Astrocyte (in vitro differentiated cells and primary cell): Measurements from ENCODE around the gene MMEL1. TPM values are rescaled to one million over a fixed set of nuclear protein-coding genes. Genes with fewer than 3 reads are reported as not detected.

ENCODE experiments used
- DNase-seq: peaks from one replicate; pipeline ENCODE4 v3.0.0-alpha.2; 2010; ENCODE audit warnings: low read depth
- FAIRE-seq: peaks from 2 replicates; lab custom pipeline; 2011; peaks lifted over from hg19 to GRCh38; lab: Jason Lieb, UNC
- H2AFZ ChIP-seq: 2 replicates; pipeline ENCODE4 v1.6.0; 2012; ENCODE audit warnings: low read depth, low read length, inconsistent platforms
- H3K27ac ChIP-seq: 2 replicates; pipeline ENCODE4 v1.5.1; 2011; ENCODE audit warnings: low read depth, low read length, inconsistent platforms
- H3K27me3 ChIP-seq: 2 replicates; pipeline ENCODE4 v1.6.0; 2011; ENCODE audit warnings: low read length, inconsistent platforms; ENCODE audit not compliant: insufficient read depth
- H3K36me3 ChIP-seq: 2 replicates; pipeline ENCODE4 v1.5.1; 2011; ENCODE audit warnings: low read length, inconsistent platforms; ENCODE audit not compliant: insufficient read depth
- H3K4me1 ChIP-seq: 2 replicates; pipeline ENCODE4 v1.5.1; 2011; ENCODE audit warnings: low read length, inconsistent platforms; ENCODE audit not compliant: insufficient read depth
- H3K4me2 ChIP-seq: 2 replicates; pipeline ENCODE4 v1.6.0; 2012; ENCODE audit warnings: low read length, inconsistent platforms
- H3K4me3 ChIP-seq: 2 replicates; pipeline ENCODE4 v1.5.1; 2011; ENCODE audit warnings: low read depth, mild to moderate bottlenecking, low read length, inconsistent platforms; ENCODE audit not compliant: insufficient read depth
- H3K79me2 ChIP-seq: 2 replicates; pipeline ENCODE4 v1.6.0; 2012; ENCODE audit warnings: mild to moderate bottlenecking, low read length, inconsistent platforms; ENCODE audit not compliant: insufficient read depth
- H3K9ac ChIP-seq: 2 replicates; pipeline ENCODE4 v1.6.0; 2012; ENCODE audit warnings: mild to moderate bottlenecking, low read length, inconsistent platforms
- H3K9me3 ChIP-seq: 2 replicates; pipeline ENCODE4 v1.5.1; 2012; ENCODE audit warnings: low read depth, mild to moderate bottlenecking, low read length, inconsistent platforms; ENCODE audit not compliant: insufficient read depth
- H4K20me1 ChIP-seq: 2 replicates; pipeline ENCODE4 v1.6.0; 2012; ENCODE audit warnings: low read length, inconsistent platforms; ENCODE audit not compliant: insufficient read depth
- H3K27ac Mint-ChIP-seq: one replicate; pipeline ENCODE4 v1.8.0; 2021; ENCODE audit warnings: mild to moderate bottlenecking, mixed read lengths; ENCODE audit not compliant: unreplicated experiment
- H3K27me3 Mint-ChIP-seq: one replicate; pipeline ENCODE4 v1.8.0; 2021; ENCODE audit warnings: low read depth, mixed read lengths; ENCODE audit not compliant: unreplicated experiment
- H3K36me3 Mint-ChIP-seq: one replicate; pipeline ENCODE4 v1.8.0; 2021; ENCODE audit warnings: low read depth, mixed read lengths; ENCODE audit not compliant: unreplicated experiment
- H3K4me1 Mint-ChIP-seq: one replicate; pipeline ENCODE4 v1.8.0; 2021; ENCODE audit warnings: low read depth, mixed read lengths; ENCODE audit not compliant: unreplicated experiment
- H3K4me3 Mint-ChIP-seq: one replicate; pipeline ENCODE4 v1.8.0; 2021; ENCODE audit warnings: mild to moderate bottlenecking, moderate library complexity, mixed read lengths; ENCODE audit not compliant: unreplicated experiment
- H3K9me3 Mint-ChIP-seq: one replicate; pipeline ENCODE4 v1.8.0; 2021; ENCODE audit warnings: mild to moderate bottlenecking, mixed read lengths; ENCODE audit not compliant: unreplicated experiment
- CTCF ChIP-seq: IDR thresholded peaks from 2 replicates; pipeline ENCODE4 v1.5.1; 2011; ENCODE audit warnings: low read depth, mild to moderate bottlenecking, inconsistent platforms, low read length, moderate library complexity; ENCODE audit not compliant: insufficient read depth
- EZH2 ChIP-seq: IDR thresholded peaks from 2 replicates; pipeline ENCODE4 v1.6.1; 2012; ENCODE audit warnings: mild to moderate bottlenecking, low read length, inconsistent platforms; ENCODE audit not compliant: insufficient read depth
- total RNA-seq: library from RNA; stranded (reverse); gene quantifications from 2 replicates; pipeline ENCODE4 v1.2.1, GENCODE V29; 2021

The MMEL1 gene
- total RNA-seq, 1 donor from 2014 or later = not detected

GRCh38 chr1:2556678-2557481, 75.9 kb downstream of the MMEL1 start:
- H3K4me3 Mint-ChIP-seq = no peak overlapping the region
- Histone ChIP-seq H4K20me1 (no peaks in the 10 kb centered on the region), H3K9me3 (no peaks in the 10 kb centered on the region), H3K36me3 (no peaks in the 10 kb centered on the region), H3K4me1 (peaks cover 9% of the 10 kb centered on the region), H3K9ac (peak overlapping the region; percentile 66), H3K27ac (no peak overlapping the region), H3K4me2 (peak overlapping the region; percentile 92), H3K4me3 (peak overlapping the region; percentile 56), H3K27me3 (no peaks in the 10 kb centered on the region), H2AFZ (peak overlapping the region; percentile 98), H3K79me2 (no peaks in the 10 kb centered on the region)
- no peaks in the 10 kb centered on the region for H3K9me3 Mint-ChIP-seq
- no peaks in the 10 kb centered on the region for H3K36me3 Mint-ChIP-seq
- peaks cover 19% of the 10 kb centered on the region for H3K27me3 Mint-ChIP-seq
- DNase-seq = no peak
- H3K27ac Mint-ChIP-seq = no peak overlapping the region
- FAIRE-seq = no peak
- TF ChIP-seq EZH2 = no peak
- TF ChIP-seq CTCF = no peak
- H3K4me1 Mint-ChIP-seq = no peaks in the 10 kb centered on the region

- no peak within 1 kb of the TSS for H3K27ac ChIP-seq
- no peaks in the 10 kb centered on the region for H4K20me1 ChIP-seq
- no peaks in the 10 kb centered on the region for H3K9me3 Mint-ChIP-seq
- H3K79me2 ChIP-seq = no peaks in the 10 kb centered on the region
- no peak for DNase-seq
- peaks cover 16% of the 10 kb centered on the region for H3K27me3 Mint-ChIP-seq
- peaks cover 9% of the 10 kb centered on the region for H3K4me1 ChIP-seq
- peak within 1 kb of the TSS; percentile 56 for H3K4me3 ChIP-seq
- H3K9me3 ChIP-seq = no peaks in the 10 kb centered on the region
- TF ChIP-seq EZH2 (no peak), CTCF (no peak)
- H3K27me3 ChIP-seq = no peaks in the 10 kb centered on the region
- H3K4me2 ChIP-seq = peak within 1 kb of the TSS; percentile 92
- no peaks in the 10 kb centered on the region for H3K36me3 Mint-ChIP-seq
- no peak within 1 kb of the TSS for H3K27ac Mint-ChIP-seq
- H3K36me3 ChIP-seq = no peaks in the 10 kb centered on the region
- FAIRE-seq = no peak
- no peaks in the 10 kb centered on the region for H3K4me1 Mint-ChIP-seq
- peak within 1 kb of the TSS; percentile 98 for H2AFZ ChIP-seq
- peak within 1 kb of the TSS; percentile 66 for H3K9ac ChIP-seq
- H3K4me3 Mint-ChIP-seq = no peak within 1 kb of the TSS
These were observed 76.5 kb downstream of the MMEL1 start, which contains the start of gene TNFRSF14 for GRCh38 chr1:2556277-2556677. Gene TNFRSF14, plus strand, starts transcription at chr1:2556371. Its CDS starts 294 bp downstream, at chr1:2556665.
